Bronchial epithelial cell (primary cell): ENCODE measurements around the gene FAR2. TPM values are rescaled to one million over a fixed set of nuclear protein-coding genes. Genes with fewer than 3 reads are reported as not detected.
A peak's percentile ranks its signal among the peaks of the same experiment; 100 is the strongest.
"Not testable (repeated sequence)": the region's sequence is repeated elsewhere in the genome, so short reads cannot be mapped to it uniquely, and the experiment has no call there.

Experiments used
- DNase-seq: peaks from one replicate; pipeline ENCODE4 v3.0.0-alpha.2; 2010; ENCODE audit warnings: low read depth
- FAIRE-seq: peaks from 2 replicates; lab custom pipeline; 2011; peaks lifted over from hg19 to GRCh38; lab: Jason Lieb, UNC
- H3K27me3 ChIP-seq: 2 replicates; pipeline ENCODE4 v1.5.1; 2011; ENCODE audit warnings: low read length; ENCODE audit not compliant: control insufficient read depth, insufficient read depth
- H3K36me3 ChIP-seq: 2 replicates; pipeline ENCODE4 v1.5.1; 2011; ENCODE audit warnings: low read length; ENCODE audit not compliant: control insufficient read depth, insufficient read depth
- H3K4me3 ChIP-seq: 2 replicates; pipeline ENCODE4 v1.5.1; 2011; ENCODE audit warnings: mild to moderate bottlenecking, low read depth, low read length, control low read depth
- total RNA-seq: library from RNA; depleted of rRNA; stranded (reverse); fragments of >200 nt; gene quantifications from 2 replicates; pipeline ENCODE4 v1.2.1, GENCODE V29; 2014
- TF ChIP-seq, protein P1 (sequence below): IDR thresholded peaks from 2 replicates; pipeline ENCODE4 v1.5.1; 2011; ENCODE audit warnings: mild to moderate bottlenecking, moderate library complexity, low read length, control low read depth, inconsistent platforms; ENCODE audit not compliant: insufficient read depth, severe bottlenecking

FAR2 gene
- total RNA-seq, 1 donor from 2014 or later = 2.4 TPM

DNA sequence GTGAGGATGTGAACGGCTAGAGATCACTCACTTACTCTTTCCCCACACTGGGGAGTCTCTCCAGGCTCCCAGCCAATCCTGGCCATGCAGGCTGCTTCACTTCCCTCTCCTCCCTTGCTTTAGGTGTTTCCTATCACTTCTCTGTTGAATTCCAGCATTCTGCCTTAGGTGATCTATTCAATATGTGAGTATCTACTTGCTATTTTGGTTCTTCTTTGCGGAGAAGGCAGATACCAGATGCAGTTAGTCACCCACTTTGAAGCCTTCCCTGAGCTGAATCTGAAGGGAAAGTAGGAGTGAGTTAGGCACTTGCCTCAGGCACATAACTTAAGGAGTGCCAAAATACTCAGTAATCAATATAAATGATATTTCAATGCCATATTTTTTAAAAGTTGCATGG lies 36.0 kb upstream of the FAR2 start:
- TF ChIP-seq, protein P1, sequence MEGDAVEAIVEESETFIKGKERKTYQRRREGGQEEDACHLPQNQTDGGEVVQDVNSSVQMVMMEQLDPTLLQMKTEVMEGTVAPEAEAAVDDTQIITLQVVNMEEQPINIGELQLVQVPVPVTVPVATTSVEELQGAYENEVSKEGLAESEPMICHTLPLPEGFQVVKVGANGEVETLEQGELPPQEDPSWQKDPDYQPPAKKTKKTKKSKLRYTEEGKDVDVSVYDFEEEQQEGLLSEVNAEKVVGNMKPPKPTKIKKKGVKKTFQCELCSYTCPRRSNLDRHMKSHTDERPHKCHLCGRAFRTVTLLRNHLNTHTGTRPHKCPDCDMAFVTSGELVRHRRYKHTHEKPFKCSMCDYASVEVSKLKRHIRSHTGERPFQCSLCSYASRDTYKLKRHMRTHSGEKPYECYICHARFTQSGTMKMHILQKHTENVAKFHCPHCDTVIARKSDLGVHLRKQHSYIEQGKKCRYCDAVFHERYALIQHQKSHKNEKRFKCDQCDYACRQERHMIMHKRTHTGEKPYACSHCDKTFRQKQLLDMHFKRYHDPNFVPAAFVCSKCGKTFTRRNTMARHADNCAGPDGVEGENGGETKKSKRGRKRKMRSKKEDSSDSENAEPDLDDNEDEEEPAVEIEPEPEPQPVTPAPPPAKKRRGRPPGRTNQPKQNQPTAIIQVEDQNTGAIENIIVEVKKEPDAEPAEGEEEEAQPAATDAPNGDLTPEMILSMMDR = no peak
- DNase-seq (peak; percentile 64), FAIRE-seq (peak; percentile 88)
- Histone ChIP-seq H3K4me3 (no peak overlapping the region), H3K36me3 (no peaks in the 10 kb centered on the region), H3K27me3 (no peaks in the 10 kb centered on the region)

DNA sequence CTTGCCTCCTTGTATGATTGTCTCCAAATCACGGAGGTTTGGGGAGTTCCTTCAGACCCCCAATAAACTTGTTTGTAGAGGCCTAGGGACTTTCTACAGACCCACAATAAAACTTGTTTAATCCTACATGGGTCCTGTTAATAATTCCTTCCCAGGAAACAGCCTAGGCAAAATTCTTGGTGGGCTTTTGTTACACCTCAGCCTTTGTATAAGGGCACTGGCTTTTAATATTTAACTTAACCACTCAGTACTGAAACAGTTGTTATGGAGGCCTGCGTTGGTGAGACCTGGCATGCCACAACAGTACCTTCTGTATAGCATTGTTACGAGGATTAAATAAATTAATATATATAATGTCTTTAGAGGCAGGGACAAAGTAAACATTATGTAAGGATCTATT lies 32.7 kb upstream of the FAR2 start:
- no peak for DNase-seq
- H3K27me3 ChIP-seq = peaks cover 2% of the 10 kb centered on the region
- TF ChIP-seq, protein P1 = no peak
- FAIRE-seq = no peak
- no peaks in the 10 kb centered on the region for H3K36me3 ChIP-seq
- H3K4me3 ChIP-seq = no peak overlapping the region

DNA sequence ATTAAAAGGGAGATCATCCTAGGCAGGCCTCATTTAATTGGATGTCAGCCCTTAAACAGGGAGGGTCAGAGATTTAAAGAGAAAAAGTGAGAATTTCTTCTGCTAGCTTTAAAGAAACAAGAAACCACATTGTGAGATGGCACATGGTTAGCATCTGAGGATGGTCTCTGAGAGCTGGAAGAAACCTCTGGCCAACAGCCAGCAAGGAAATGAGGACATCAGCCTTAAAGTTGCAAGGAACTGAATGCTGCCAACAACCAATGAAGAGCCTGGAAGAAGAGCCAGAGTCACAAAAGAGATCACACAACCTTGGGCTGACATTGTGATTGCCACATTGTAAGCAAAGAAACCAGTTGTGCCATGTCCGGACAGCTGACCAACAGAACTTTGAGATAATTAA lies 17.5 kb upstream of the FAR2 start:
- no peak for FAIRE-seq
- Histone ChIP-seq H3K36me3 (no peaks in the 10 kb centered on the region), H3K4me3 (no peak overlapping the region), H3K27me3 (no peaks in the 10 kb centered on the region)
- DNase-seq = peak; percentile 5
- TF ChIP-seq, protein P1 = no peak

DNA sequence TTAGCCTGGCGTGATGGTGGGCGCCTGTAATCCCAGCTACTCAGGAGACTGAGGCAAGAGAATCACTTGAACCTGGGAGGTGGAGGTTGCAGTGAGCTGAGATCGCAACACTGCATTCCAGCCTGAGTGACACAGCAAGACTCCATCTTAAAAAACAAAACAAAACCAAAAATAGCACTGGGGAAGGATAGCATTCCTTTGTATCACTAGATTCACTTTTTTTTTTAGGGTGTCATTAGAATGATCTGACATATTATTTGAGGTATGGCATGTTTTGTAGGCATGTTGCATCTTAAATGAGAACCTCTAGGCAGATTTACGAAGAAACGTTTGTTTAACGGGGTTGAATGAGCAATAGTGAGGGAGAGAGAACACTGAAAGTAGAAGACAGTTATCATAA lies 16.8 kb upstream of the FAR2 start:
- TF ChIP-seq, protein P1 = no peak

DNA sequence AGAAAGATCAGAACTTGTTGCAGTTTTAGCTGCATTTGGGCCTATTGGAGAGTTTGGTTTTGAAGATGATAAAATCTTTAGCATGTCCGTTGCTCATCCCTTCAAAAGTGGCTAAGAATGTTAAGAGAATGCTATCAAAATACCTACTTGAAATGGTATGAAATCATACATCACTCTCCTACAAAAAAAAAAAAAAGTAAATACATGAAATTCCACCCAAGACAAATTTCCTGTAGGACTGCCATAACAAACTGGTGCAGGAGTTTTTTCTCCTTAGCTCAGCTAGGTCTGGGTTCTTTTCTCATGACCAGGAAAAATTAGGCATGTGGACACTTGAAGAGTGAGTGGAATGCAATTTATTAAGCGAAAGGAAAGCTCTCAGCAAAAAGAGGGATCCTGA lies 15.9 kb upstream of the FAR2 start:
- no peaks in the 10 kb centered on the region for H3K27me3 ChIP-seq
- FAIRE-seq = no peak
- H3K4me3 ChIP-seq = no peak overlapping the region
- TF ChIP-seq, protein P1 = no peak
- DNase-seq = no peak
- no peaks in the 10 kb centered on the region for H3K36me3 ChIP-seq

More for the DNA sequence above, 16.8 kb upstream of the FAR2 start:
- no peak for FAIRE-seq
- H3K27me3 ChIP-seq = no peaks in the 10 kb centered on the region
- DNase-seq = no peak
- no peak overlapping the region for H3K4me3 ChIP-seq
- no peaks in the 10 kb centered on the region for H3K36me3 ChIP-seq

DNA sequence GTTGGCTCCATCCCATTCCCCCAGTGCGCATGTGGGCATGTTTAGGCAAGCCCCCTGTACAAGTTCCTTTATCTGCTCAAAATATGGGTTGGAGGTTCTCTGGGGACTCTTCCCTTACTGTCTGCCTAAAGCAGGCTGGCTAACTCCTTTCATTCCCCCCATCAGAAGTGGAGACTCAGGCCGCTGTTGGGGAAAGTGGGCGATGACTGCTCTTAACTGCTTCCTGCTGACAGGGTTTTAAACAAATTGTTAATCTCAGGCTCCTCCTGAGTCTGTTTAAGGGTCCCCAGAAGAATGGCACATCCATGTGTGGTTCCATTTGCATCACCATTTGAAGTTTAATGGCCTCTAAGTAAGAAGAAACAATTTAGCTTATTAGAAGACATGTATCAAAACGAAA lies 15.4 kb upstream of the FAR2 start:
- no peak for DNase-seq
- no peak for FAIRE-seq
- TF ChIP-seq, protein P1 = no peak

DNA sequence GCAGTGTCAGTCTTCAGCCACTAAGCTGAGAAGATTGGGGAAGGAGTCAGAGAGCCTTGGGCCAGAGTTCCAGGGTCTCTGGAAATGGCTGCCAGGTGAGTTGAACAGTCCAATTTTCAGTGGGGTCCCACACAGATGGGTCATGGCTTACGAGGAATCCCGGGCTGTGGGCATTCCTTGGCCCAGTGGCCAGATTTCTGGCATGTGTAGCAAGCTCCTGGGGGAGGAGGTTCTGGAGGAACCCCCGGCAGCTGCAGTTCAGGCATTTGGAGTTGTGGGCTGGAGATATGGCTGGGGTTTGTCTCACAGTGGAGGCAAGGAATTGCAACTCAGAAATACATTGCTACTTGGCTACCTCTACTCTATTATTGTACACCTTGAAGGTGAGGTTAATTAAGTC lies 10.8 kb upstream of the FAR2 start:
- not testable (repeated sequence) for H3K4me3 ChIP-seq, H3K36me3 ChIP-seq, FAIRE-seq, H3K27me3 ChIP-seq, DNase-seq

More for the DNA sequence above, 15.4 kb upstream of the FAR2 start:
- Histone ChIP-seq H3K4me3 (no peak overlapping the region), H3K27me3 (no peaks in the 10 kb centered on the region), H3K36me3 (no peaks in the 10 kb centered on the region)

DNA sequence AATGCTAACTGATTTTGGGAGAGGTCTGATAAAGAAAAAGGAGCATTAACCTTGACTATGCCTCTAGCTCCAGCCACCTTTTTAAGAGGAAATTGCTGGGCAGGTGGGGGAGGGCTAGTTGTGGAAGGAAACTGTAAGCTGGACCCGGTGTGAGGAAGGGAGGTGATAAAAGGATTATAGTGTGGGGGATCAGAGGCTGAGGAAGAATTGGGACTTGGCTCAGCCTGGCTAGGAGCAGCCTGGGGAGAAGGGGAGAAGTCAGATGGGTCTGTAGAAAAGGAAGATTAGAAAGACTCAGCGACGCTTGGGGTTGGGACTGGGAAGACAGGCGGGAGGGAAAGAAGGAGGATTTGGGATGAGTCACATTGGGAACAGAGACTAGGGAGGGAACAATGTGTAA lies 10.2 kb upstream of the FAR2 start:
- not testable (repeated sequence) for H3K36me3 ChIP-seq, H3K4me3 ChIP-seq, DNase-seq, H3K27me3 ChIP-seq, FAIRE-seq
